ENCODE results near the gene TMSB10. TPM values are rescaled to one million over a fixed set of nuclear protein-coding genes. Genes with fewer than 3 reads are reported as not detected.

The TMSB10 gene
- total and polyA plus RNA-seq, 2 of the 13 experiments (the other 11 are each of a cell fraction or from before 2014, with no cell fraction given), result 665 to 708 TPM

- TF ChIP-seq HNRNPK (IDR thresholded peaks at IDR 0.05; ENCODE audit: low read depth, low read length, poor library complexity, severe bottlenecking) (peak; percentile 99), ZNF788 (CRISPR knock-in tag; IDR thresholded peaks at IDR 0.05; ENCODE audit: borderline replicate concordance) (peak; percentile 82; the same call in 1 of the 2 replicates), TCF7L2 (IDR thresholded peaks at IDR 0.05; ENCODE audit: low read depth, low read length) (no peak), HNF1A (IDR thresholded peaks at IDR 0.05; ENCODE audit: low read depth) (no peak), HNF1A (CRISPR knock-in tag; IDR thresholded peaks at IDR 0.05; ENCODE audit: borderline replicate concordance) (no peak; the same call in 1 of the 2 replicates), TAF15 (IDR thresholded peaks at IDR 0.05; ENCODE audit: low read depth, low read length, poor library complexity, severe bottlenecking) (no peak), KDM1A (CRISPR knock-in tag; IDR thresholded peaks at IDR 0.05) (peak; percentile 65; the same call in 1 of the 2 replicates), KLF16 (CRISPR knock-in tag; IDR thresholded peaks at IDR 0.05) (0 out of 4 replicates have a peak, but pooled peaks of 1 of the 2 experiments have one; percentile 42), ZNF44 (CRISPR knock-in tag; IDR thresholded peaks at IDR 0.05) (peak; percentile 85), SYNCRIP (IDR thresholded peaks at IDR 0.05; ENCODE audit: insufficient read depth, low read depth, low read length) (no peak)
- TF ChIP-seq, protein P1, sequence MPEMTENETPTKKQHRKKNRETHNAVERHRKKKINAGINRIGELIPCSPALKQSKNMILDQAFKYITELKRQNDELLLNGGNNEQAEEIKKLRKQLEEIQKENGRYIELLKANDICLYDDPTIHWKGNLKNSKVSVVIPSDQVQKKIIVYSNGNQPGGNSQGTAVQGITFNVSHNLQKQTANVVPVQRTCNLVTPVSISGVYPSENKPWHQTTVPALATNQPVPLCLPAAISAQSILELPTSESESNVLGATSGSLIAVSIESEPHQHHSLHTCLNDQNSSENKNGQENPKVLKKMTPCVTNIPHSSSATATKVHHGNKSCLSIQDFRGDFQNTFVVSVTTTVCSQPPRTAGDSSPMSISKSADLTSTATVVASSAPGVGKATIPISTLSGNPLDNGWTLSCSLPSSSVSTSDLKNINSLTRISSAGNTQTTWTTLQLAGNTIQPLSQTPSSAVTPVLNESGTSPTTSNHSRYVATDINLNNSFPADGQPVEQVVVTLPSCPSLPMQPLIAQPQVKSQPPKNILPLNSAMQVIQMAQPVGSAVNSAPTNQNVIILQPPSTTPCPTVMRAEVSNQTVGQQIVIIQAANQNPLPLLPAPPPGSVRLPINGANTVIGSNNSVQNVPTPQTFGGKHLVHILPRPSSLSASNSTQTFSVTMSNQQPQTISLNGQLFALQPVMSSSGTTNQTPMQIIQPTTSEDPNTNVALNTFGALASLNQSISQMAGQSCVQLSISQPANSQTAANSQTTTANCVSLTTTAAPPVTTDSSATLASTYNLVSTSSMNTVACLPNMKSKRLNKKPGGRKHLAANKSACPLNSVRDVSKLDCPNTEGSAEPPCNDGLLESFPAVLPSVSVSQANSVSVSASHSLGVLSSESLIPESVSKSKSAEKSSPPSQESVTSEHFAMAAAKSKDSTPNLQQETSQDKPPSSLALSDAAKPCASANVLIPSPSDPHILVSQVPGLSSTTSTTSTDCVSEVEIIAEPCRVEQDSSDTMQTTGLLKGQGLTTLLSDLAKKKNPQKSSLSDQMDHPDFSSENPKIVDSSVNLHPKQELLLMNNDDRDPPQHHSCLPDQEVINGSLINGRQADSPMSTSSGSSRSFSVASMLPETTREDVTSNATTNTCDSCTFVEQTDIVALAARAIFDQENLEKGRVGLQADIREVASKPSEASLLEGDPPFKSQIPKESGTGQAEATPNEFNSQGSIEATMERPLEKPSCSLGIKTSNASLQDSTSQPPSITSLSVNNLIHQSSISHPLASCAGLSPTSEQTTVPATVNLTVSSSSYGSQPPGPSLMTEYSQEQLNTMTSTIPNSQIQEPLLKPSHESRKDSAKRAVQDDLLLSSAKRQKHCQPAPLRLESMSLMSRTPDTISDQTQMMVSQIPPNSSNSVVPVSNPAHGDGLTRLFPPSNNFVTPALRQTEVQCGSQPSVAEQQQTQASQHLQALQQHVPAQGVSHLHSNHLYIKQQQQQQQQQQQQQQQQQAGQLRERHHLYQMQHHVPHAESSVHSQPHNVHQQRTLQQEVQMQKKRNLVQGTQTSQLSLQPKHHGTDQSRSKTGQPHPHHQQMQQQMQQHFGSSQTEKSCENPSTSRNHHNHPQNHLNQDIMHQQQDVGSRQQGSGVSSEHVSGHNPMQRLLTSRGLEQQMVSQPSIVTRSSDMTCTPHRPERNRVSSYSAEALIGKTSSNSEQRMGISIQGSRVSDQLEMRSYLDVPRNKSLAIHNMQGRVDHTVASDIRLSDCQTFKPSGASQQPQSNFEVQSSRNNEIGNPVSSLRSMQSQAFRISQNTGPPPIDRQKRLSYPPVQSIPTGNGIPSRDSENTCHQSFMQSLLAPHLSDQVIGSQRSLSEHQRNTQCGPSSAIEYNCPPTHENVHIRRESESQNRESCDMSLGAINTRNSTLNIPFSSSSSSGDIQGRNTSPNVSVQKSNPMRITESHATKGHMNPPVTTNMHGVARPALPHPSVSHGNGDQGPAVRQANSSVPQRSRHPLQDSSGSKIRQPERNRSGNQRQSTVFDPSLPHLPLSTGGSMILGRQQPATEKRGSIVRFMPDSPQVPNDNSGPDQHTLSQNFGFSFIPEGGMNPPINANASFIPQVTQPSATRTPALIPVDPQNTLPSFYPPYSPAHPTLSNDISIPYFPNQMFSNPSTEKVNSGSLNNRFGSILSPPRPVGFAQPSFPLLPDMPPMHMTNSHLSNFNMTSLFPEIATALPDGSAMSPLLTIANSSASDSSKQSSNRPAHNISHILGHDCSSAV (CRISPR knock-in tag; IDR thresholded peaks at IDR 0.05; ENCODE audit: borderline replicate concordance), result no peak
Measured at GRCh38 chr2:84946204-84947009, 41.0 kb downstream of the TMSB10 start (continued).

All from HepG2 (cell line).